ENCODE data around the gene KRTAP12-1.

- no peak for TF ChIP-seq TAF1 (IDR thresholded peaks at IDR 0.05; ENCODE audit: borderline replicate concordance, insufficient read depth, low read length)
- TF ChIP-seq POLR2AphosphoS5 (IDR thresholded peaks at IDR 0.05; ENCODE audit: low read depth, low read length) = no peak
- TF ChIP-seq REST (IDR thresholded peaks at IDR 0.05; ENCODE audit: insufficient read depth in 1 of 2, low read depth in 2 of 2, low read length in 2 of 2) = no peak
- no peak for TF ChIP-seq SIN3A (IDR thresholded peaks at IDR 0.05; ENCODE audit: borderline replicate concordance, insufficient read depth, low read length)
These were observed 2.1 kb upstream of the KRTAP12-1 start for GRCh38 chr21:44684077-44684476.

Data from PFSK-1 (cell line).